Hematopoietic multipotent progenitor cell (in vitro differentiated cells): ENCODE results near the gene MPZL1. TPM values are rescaled to one million over a fixed set of nuclear protein-coding genes. Genes with fewer than 3 reads are reported as not detected.

ENCODE experiments used
- DNase-seq, 3 donors: peaks; one replicate each; pipeline ENCODE4 v3.0.0-alpha.2; 2011 to 2015; ENCODE audit warnings: low read depth in 2 of 3, low spot score in 2 of 3
- total RNA-seq: library from RNA; depleted of rRNA; stranded (reverse); fragments of >200 nt; gene quantifications from one replicate; pipeline ENCODE4 v1.2.3, GENCODE V29; 2012

The MPZL1 gene
- total RNA-seq, 1 donor, result 31.8 TPM

DNA sequence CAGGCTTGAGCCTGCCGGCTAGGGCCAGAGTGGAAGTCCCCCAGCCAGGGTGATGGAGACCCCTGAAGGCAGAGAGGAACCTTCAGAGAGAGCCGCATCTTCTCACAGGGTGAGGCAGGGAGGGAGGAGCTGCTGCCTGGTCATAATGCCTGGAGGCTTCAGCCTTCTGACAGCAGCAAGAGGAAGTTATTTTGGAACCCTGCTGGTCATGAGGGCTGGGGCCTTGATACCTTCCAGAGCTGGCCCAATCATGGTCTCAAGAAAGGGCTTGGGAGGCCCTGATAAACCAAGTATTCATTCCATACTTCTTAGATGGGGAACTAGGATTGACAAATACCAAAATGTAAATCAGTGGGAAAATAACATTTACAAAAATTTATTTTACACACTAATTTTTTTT lies 26.6 kb upstream of the MPZL1 start:
- DNase-seq, result no peak

DNA sequence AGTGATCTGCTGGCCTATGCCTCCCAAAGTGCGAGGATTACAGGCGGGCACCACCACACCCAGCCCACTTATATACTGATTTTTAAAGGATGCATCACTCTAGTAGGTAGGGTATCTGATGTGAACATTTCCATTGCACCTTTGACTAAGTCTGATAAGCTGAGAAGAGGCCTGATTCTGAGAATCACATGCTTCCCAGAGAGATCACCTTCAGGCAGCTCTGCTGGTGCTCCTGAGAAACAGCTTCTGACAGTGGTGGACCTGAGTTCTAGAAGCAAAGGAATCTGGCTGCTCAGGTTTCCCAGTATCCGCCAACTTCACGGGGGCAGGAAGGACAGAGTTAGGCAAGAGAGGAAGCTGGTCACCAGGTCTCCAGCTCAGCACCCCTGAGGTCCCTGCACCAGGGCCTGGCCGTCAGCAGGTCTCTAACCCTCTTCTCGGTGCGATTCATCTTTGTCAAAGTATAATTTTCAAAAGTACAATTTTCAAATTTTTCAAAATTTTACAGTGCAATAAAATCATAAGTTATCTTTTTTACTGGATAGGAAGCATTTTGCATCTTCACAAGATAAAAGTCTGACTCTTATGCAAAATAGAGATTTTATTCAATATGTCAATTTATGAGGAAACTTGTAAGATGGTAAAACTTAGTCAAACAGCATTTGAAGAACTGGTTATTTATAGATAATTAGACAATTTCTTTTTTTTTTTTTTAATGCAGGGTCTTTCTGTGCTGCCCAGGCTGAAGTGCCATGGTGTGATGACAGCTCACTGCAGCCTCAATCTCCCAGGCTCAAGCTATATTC lies 25.8 kb upstream of the MPZL1 start:
- DNase-seq, result no peak

DNA sequence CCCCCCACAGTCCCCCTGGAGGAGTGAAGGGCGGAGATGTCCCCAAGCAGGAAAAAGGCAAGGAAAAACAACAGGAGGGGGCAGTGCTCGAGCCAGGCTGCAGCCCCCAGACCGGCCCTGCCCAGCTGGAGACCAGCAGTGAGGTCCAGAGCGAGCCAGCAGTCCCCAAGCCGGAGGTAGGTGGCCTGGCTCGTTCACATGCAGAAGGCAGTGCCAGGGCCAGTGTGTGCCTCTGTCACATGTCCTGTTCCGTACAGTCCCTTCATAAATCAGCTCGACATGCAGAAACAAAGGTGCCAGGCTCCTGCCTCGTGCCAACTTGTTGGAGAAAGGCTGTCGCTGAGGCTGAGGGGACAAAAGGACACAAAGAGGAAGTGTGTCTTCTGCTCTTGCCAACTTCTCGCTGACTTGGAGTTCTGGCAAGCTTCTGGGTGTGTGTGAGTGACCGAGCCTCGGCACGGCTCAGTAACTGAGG lies 24.1 kb upstream of the MPZL1 start:
- peak in 1 of 3 donors; percentile 60 for DNase-seq

DNA sequence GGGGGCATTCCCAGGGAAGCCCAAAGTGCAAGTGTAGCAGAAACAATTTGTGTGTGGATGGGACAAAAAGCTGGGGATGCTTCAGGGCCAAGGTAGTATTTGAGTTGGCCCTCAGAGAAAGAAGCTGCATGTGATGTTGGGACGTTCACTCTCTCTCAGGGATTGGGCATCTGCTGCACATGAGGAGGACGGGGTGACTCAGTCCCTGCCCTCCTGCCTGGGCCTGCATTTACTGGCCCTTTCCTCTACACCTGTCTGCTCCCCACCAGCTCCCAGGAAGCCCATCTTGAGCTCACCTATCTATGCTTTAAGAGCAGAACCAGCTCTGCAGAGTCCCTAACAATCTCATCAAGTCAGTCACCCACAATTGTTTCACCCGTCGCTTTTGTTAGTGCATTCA lies 23.5 kb upstream of the MPZL1 start:
- DNase-seq, result no peak

DNA sequence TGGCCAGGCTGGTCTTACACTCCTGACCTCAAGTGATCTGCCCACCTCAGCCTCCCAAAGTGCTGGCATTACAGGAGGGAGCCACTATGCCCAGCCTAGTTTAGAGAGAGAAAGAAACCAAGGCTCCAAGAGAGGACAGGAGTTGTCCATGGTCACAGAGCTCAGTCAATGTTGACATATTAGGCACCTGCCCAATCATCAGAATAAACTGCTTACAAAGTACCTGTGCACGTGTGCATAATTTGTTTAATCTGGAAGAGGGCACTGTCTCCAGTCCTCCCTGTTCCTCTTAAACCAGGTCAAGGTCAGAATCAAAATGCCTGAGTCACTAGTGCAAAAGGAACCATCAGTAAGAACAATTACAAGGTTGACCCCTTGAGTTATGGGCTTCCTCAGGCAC lies 20.3 kb upstream of the MPZL1 start:
- DNase-seq, result no peak

DNA sequence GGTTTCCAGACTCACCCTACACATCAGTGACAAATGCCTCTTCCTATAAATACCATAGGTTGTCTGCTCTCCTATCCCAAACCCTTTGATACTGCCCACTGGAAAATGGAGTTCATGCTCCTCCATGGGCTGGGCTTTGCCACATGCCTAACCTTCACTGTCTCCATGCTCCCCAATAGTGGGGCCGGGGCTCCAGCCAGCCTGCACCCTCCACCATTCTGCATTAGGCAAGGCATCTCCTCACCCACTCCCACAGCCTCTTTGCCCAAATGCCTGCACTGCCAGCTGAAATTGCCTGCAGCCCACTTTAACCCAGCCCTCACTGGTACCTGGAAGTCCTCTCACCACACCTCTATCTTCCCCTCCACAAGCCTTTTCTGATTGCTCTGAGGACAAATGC lies 18.2 kb upstream of the MPZL1 start:
- no peak for DNase-seq

DNA sequence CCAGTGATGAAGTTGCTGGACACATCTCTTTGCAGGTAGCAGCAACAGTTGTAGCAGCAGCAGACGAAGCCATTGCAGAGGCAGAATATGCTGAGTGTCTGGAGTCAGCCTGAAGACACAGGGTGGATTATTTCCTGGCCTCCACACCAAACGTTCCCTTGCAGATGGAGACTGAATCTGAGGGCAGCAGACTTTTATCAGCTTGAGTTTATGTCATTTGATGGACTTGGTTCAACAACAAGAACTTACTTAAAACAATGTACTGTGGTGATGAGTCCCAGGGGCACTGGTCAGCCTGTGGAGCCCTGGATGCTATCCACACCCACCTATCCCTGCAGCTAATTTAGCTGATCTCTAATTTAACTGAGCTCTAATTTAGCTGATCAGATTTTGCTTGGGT lies 17.1 kb upstream of the MPZL1 start:
- no peak for DNase-seq

DNA sequence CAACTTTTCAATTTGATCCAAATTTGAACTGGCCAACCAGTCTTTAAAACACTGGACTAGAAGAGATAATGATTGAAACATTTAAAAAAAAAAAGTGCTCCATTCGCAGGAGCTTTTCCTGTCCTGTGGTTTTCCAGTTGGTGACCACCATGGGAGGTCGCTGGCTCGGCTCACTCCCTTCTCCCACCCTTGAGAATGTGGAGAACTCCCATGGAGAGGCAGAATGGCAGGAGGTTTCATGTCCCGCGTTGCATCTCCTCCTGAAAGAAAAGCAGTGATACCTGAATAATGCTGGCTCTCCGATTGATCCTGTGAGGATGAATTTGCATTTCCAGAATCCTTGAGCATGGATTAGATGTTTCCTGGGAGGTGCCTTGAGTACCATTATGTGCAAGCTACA lies 16.5 kb upstream of the MPZL1 start:
- no peak for DNase-seq

DNA sequence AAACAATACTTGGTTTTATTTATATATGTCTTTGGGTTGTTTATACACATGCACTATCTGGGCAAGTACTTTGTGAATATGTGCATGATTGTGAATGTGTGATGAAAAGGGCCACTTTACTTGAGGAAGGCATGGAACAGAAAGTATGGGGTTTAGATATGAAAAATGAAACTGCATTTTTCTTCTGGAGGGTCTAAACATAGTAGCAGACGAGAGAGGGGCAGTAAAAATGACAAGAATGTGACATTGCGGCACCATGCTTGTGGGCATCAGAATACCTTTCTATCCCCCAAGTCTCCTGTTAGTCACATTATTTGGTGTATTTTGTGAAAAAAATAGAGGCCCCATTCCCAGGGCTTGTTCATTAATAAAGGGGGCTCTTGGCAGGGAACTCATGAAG lies 15.4 kb upstream of the MPZL1 start:
- no peak for DNase-seq

DNA sequence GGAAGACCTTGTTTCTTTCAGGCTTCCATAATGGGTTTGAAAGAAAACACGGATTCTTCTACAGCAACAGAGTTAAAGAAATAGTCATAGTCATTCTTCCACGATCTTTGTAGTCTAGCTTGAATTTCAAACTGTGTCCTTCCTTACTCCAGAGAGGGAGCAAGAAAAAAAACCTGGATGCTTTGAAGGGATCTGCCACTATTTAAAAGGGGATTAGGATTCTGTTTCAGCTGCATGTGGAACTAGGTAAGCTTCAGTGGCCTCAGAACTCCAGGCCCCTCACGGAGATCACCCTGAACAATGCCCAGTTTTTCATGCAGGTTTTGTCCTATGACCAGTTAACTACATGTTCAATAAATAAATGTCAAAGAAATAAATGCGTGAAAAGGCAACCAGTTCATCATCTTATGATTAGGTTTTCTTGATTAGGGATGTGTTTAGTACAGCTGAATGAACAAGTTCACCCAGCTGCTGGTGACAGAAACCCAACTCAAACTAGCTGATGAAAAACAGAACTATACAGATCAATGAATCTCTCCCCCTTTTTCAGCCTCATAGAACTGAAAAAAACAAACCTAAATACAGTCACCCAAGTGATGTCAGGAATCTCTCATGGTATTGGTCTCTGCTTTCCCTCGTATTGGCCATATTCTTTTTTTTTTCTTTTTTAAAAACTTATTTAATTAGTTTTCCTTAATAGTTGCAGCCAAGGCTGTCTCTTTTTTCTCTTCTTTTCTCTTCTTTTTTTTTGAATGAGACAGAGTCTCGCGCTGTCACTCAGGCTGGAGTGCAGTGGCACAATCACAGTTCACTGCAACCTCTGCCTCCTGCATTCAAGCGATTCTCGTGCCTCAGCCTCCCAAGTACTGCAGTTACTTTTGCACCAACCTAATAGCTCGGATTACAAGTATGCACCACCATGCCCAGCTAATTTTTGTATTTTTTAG lies 14.6 kb upstream of the MPZL1 start:
- DNase-seq, result no peak

DNA sequence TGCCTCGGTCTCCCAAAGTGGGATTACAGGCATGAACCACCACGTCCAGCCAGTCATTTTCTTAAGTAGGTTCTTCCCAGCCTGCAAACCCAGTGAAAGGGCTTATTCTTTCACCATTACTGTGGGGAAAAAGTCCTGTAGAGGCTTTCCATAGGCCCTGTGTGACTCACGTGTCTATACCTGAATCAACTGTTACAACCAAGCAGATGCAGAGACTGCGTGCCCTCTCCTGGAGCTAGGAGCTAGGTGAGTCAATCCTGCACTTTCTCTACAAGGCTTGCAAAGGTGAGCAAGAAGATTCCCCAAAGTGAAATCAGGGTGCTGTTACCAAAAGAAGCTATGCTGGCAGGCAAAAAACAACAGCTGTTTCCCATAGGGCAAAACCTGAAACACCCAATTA lies 13.8 kb upstream of the MPZL1 start:
- no peak for DNase-seq

DNA sequence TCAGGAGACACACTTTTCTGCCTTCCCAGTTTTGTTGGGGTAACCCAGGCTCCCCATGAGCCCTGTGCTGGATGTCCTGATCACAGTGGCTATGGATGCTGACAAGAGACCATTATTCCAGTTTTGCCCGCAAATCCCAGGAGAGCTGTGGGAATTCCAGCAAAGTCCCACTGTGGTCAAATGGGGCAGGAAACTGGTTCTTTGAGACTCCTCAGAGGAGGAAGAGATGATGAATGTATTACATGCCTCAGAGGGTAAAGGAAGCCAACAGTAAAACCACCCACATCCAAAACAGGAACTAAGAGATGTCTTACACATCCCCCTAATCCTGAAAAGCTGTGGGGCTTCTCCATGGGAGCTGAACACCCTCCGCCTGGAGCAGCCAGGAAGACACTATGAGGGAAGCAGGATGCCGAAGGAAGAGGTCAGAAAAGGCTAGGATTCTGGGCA lies 12.8 kb upstream of the MPZL1 start:
- peak in 2 of 3 donors; percentile 18 to 30 for DNase-seq

DNA sequence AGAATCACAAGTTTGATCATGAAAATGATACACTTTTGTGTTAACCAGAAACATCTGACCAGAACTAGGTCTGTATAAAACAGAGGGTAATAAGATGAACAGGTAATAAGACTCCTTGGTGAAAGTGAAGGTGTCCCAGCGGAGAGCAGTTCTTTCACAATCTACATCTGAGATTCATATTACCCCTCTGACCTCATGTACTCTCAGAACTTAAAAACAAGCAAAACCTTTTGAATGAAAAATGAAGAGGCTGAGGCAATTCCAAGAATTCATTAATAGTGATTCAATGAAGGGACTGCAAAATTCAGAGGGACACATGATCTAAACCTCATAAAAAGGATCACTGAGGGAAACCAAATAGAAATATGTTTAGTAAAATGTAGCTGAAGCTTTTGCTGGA lies 10.9 kb upstream of the MPZL1 start:
- DNase-seq, result no peak

DNA sequence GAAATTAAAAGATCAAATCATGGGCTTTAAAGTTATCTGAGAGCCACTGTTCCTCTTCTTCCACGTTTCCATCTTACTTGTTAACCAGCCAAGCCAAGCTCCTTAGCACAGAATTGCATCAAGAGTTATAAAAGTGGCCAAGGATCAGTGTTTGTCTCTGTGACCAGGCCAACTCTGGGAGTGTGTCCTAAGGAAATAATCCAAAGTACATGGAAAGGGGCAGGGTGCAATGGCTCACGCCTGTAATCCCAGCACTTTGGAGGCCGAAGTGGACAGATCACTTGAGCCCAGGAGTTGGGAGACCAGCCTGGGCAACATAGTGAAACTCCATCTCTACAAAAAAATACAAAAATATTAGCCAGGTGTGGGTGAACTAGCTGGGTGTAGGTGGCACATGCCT lies 10.0 kb upstream of the MPZL1 start:
- DNase-seq, result no peak

DNA sequence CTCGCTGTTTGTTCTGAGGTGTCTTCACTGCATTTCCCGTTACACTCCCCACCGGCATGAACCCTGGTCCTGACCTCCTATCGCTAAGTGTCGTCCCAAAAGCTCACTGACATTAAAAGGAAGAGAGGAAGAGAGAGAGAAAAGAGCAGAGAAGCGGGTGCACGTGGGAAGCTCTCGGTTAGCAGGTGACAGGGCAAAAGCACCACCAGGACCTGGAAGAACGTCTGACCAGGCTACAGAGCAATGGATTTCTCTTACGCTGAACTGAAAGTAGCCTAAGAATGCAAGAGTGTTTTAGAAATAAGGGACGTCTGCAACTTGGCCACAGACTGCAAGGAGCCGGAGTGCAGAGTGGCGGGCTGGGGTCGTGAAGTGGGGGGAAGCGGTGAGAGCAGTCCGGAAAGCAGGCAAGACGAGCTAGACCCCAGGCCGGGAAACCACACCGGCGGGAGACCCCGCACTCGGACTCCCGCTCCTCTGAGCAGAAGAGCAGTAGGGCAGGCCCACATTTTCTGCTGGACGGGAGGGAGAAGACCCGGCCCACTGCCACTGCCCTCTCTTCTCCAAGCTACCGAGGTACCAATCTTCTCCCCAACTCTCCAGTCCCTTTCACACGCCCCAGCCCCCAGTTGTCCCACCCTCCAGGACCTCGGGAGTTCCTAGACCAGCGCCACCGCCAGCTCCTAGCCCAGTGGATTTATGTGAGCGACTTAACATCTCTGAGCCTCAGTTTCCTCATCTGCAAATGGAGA lies 8.3 kb upstream of the MPZL1 start:
- DNase-seq, result peak in 2 of 3 donors; percentile 28 to 47

DNA sequence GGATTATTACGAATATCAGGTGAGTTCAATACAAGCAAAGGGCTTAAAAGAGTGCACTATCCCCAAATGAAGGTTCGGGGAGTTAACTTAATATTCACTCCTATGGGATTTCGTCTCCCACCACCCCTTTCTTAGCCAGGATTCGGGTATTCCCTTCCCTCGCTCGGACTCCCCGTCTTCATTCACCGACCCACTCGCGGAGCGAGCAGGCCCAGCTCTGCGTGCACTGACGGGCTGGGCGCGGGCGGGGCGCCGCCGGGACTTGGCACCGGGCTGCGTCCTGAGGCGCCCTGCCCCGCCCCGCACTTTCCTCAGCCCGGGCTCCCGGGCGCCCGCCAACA lies 7.7 kb upstream of the MPZL1 start:
- DNase-seq, result peak in 1 of 3 donors; percentile 79

DNA sequence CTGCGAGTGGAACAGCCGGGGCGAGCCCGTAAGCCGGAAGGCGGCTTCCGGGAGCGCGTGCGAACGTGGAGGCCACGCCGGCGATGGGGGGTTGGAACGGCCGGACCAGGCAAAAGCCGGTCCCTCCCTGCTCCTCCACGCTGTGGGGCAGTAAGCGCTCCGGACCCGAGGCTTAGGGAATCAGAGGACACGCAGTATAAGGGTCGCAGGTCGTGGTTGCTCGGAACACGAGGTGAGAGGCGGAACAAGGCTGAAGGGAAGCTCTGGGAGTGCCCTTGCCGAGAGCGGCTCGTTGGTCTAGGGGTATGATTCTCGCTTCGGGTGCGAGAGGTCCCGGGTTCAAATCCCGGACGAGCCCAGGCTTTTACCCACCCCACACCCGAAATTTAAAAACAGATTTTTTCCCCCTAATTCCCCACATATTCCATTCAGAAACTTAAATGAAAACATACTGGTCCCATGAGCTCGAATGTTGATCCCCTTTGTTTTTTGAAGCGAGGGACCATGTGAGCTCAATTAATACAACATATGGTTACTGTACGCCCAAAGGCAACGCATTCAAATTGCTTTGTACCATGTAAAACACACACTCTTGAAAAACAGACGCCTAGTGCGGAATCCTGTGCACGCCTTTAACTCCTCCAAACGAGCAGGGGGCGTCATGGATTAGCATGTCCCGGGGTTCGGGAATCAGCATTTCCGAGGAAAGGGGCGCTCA lies 7.2 kb upstream of the MPZL1 start:
- DNase-seq, result peak; percentile 80 to 91 (median 82)

DNA sequence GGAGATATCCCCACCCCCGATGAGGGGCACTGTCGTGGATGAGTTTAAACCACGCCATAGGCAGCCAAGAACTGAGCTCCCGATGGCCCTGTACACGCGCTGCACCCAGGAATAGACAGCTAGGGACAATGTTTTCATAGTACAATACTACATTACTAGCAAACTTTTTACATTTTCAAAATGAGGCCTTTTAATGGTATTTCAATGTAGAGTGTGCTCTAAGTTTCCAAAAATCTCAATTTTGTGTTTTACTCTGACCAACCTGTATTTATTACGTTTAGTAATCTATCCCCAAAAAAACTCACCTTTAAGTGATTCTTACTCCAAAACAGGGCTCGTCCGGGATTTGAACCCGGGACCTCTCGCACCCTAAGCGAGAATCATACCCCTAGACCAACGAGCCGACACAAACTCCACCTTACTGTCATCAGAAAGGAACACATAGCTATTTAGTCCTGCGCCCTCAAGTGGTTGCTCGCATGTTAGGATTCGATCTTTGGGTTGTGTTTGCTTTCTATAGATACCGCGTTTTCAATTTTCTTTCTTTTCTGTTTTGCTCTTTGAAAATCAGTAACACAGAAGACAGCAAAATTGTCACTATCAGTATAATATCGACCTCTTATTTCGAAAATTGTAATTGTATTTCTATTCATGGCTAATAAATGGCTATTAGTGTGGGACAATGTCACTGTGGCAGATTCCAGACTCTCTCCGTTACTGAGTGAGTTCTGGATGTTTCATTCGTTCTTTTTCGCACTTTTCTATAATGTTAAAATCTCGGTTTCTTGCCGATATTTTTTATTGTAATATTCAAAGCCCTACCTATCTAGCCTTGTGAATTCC lies 6.4 kb upstream of the MPZL1 start:
- DNase-seq, result peak; percentile 80 to 96 (median 87)

DNA sequence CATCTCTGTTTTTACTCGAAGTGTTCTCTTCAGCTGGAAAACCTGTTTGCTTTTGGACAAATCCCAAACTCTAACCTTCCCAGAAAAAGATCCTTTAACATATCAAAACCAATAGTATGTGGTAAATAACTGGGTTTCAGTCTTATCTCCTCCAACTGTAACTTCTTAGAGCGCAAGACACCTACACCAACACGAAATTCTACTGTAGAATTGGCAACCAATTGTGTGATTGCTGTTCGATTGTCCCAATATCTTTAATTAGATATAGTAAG lies 5.8 kb upstream of the MPZL1 start:
- no peak for DNase-seq

DNA sequence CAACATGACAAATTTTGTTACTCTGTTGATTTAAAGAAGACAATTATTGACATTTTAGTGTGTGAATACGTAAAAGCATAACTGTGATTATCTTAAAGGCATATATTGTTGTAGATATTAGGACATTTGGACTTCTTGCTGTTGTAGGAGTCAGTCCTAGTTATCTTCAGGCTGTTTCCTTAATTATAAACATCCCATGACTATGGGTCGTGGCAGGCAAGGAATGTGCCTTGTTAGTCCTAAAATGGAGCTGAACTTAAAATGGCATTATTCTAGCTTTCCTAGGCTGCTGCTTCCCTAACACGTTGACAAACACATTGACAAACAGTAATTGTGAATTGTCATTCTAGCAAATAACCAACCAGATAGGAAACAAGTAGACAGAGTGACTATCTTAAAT lies 4.4 kb upstream of the MPZL1 start:
- DNase-seq, result no peak
